AG08395 (cell line): ENCODE data around the gene FBXW9.
"Not testable (repeated sequence)": the region's sequence is repeated elsewhere in the genome, so short reads cannot be mapped to it uniquely, and the experiment has no call there.

Source experiments
- DNase-seq: peaks from one replicate; pipeline ENCODE4 v3.0.0; 2012; ENCODE audit warnings: mixed read lengths, low spot score

The FBXW9 gene

GRCh38 chr19:12652219-12652618, 44.2 kb downstream of the FBXW9 start:
- DNase-seq = no peak

DNA sequence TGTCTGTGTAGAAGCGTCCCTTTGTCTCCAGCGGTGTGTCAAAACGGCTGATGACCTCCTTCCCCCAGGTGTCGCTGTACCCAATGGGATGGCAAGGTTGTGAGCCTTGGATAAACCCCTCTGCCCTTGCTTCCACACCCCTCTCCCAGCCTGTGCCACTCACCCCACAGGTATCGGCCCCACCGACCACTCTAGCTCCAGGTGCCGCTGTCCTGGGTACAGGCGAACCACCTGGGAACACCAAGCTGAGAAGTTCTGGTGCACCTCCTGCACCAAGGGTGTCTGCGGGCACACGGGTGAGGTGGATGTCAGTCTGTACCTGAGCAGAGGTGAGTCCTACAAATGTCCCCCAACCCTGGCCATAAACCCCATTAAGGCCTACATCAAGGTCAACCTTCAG, 46.5 kb downstream of the FBXW9 start:
- no peak for DNase-seq

- DNase-seq = no peak
Measured at GRCh38 chr19:12648088-12648487, 48.3 kb downstream of the FBXW9 start.

GRCh38 chr19:12647490-12648071, 48.9 kb downstream of the FBXW9 start:
- DNase-seq = peak; percentile 68

DNA sequence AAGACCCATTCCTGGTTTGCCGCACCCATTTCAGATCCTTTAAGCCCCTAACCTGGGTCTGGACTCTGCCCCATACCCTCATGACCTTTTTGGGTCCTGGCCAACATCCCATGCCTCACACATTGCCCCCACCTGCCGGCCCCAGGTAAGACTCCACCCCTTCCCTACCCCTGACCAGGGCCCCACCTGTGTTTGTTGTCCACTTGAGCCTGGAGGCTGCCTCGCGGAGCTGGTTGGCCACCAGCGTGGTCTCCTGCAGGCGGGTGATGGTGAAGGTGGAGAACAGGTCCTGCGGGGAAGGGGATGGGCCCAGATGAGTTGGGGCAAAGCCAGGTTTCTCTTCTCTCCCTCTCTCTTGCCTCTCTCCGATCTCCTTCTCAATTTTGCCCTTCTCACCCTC, 49.4 kb downstream of the FBXW9 start:
- DNase-seq = no peak

DNA sequence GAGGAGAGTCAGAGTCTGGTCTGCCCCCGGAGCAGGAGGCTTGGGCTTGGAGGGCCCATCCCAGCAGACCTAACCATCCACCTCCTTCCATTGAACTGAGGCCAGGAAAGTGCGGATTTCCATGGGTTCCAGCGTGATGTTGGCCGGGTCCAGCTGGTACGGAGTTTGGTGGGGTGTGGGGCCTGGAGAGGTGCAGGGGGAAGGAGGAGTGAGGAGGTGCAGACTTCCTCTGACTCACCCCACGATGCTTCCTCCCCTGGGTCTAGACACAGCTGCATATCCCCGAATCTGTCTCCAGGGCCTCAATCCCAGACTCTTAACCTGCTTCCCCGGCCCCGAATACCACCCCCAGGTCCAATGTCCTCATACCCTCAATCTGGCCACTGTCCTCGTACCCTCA, 49.9 kb downstream of the FBXW9 start:
- no peak for DNase-seq

DNA sequence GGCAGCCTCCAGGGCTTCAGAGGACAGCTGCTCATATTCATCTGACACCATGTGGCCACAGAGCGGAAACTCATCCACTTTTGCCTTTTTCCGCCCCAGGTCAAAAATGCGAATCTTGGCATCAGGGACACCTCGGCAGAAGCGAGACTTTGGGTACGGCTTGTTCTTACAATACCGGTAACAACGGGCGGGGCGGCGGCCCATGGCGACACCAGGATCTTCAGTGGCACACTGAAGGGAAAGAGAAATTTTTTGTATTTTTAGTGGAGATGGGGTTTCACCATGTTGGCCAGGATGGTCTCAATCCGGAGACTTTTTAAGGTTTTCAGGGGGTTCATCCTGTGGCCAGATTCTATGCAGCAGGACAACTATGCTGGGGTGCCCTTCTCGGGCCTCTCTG, 52.7 kb downstream of the FBXW9 start:
- DNase-seq = not testable (repeated sequence)

DNA sequence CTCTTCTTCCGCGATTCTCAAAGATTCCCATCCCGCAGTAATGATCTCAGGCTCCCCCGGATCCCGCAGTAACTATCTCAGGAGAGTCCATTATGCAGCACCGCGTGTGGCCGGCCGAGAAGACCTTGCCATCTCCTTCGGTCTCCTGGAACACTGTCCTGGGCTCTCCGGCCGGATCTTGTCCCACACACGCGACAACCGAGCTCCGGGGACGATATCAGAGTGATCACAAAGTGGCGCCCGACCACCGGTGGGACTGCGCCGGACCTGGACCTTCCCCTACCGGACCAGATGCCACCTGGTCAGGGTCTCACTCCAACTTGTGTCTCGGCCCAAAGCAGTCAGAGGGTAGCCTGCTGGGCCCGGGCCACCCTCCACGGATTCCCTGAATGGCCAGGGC, 53.9 kb downstream of the FBXW9 start:
- DNase-seq = no peak

DNA sequence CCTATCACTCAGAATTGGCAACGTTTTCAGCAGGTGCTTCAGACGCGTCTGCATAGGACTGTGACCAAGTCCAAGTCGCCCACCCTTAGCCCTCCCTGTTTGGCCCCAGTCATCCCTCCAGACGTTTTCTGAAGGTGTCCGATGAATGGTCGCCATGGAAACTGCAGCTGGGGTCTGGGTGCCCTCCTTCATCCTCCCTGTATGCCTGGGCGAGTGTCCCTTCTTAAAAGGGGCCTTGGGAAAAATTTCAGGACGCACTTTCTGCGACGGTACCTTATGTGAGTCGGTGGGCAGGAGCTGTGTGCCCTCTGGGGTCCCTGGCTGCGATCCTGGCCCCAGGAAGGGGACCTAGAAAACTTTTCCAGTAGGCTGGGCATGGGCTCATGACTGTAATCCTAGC, 55.0 kb downstream of the FBXW9 start:
- DNase-seq = no peak

DNA sequence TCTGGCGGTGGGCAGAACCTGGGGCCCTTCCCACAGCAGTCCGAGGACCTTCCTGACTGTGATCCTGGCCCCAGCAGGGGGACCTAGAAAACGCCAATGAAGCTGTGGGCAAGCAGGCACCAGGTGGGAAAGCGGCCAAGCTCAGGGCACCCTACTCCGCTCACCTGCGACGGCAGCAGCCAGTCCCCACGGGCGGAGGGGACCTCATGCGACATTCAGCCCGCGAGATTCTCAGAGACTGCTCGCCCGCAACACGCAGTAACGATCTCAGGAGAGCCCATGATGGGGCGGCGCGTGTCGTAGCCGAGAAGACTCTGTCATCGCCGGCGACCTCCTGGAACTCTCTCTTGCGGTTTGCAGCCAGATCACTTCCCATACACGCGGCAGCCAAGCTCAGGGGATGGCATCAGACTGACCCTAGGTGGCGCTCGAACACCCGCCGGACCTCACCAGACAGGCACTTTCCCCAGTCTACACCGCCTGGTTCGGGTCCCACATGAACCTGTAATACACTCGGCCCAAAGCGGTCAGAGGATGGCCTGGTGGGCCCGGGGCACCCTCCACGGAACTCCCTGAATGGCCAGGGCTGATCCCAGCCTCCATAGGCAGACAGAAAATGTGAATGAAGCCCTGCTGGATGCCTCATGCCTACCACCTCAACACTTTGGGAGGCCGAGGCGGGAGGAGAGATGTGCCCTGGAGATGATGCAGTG, 56.4 kb downstream of the FBXW9 start:
- DNase-seq = peak; percentile 93
